HEK293 (cell line): ENCODE data around the gene TMEM88.

ENCODE experiments used
- CTCF ChIP-seq: fragments of 450-650 bp; formaldehyde crosslinking; IDR thresholded peaks from 2 replicates; pipeline ENCODE4 v1.5.1; 2016; ENCODE audit warnings: missing biosample characterization, missing genetic modification characterization
- REPIN1 ChIP-seq: fragments of 450-650 bp; formaldehyde crosslinking; IDR thresholded peaks from 2 replicates; pipeline ENCODE4 v1.5.1; 2017; ENCODE audit warnings: missing biosample characterization, missing genetic modification characterization, low read depth
- YY1 ChIP-seq: fragments of 450-650 bp; formaldehyde crosslinking; IDR thresholded peaks from 2 replicates; pipeline ENCODE4 v1.5.1; 2018; ENCODE audit warnings: missing biosample characterization, missing genetic modification characterization
- ZBTB7A ChIP-seq: fragments of 450-650 bp; formaldehyde crosslinking; IDR thresholded peaks from 2 replicates; pipeline ENCODE4 v1.5.1; 2016; ENCODE audit warnings: low read depth, missing biosample characterization, missing genetic modification characterization
- ZNF121 ChIP-seq: fragments of 450-650 bp; formaldehyde crosslinking; IDR thresholded peaks from 2 replicates; pipeline ENCODE4 v1.5.1; 2016; ENCODE audit warnings: missing biosample characterization, missing genetic modification characterization
- ZNF132 ChIP-seq: fragments of 450-650 bp; formaldehyde crosslinking; IDR thresholded peaks from 2 replicates; pipeline ENCODE4 v1.5.1; 2017; ENCODE audit warnings: missing biosample characterization, missing genetic modification characterization, borderline replicate concordance
- ZNF501 ChIP-seq: fragments of 450-650 bp; formaldehyde crosslinking; IDR thresholded peaks from 2 replicates; pipeline ENCODE4 v1.5.1; 2016; ENCODE audit warnings: missing biosample characterization, missing genetic modification characterization
- ZNF530 ChIP-seq: fragments of 450-650 bp; formaldehyde crosslinking; IDR thresholded peaks from 2 replicates; pipeline ENCODE4 v1.5.1; 2016; ENCODE audit warnings: low read depth, missing biosample characterization, missing genetic modification characterization
- ZNF558 ChIP-seq: fragments of 450-650 bp; formaldehyde crosslinking; IDR thresholded peaks from 2 replicates; pipeline ENCODE4 v1.5.1; 2016; ENCODE audit warnings: missing biosample characterization, missing genetic modification characterization
- ZNF701 ChIP-seq: fragments of 450-650 bp; formaldehyde crosslinking; IDR thresholded peaks from 2 replicates; pipeline ENCODE4 v1.5.1; 2016; ENCODE audit warnings: missing biosample characterization, missing genetic modification characterization
- ZNF707 ChIP-seq: fragments of 450-650 bp; formaldehyde crosslinking; IDR thresholded peaks from 2 replicates; pipeline ENCODE4 v1.5.1; 2016; ENCODE audit warnings: missing biosample characterization, missing genetic modification characterization

GRCh38 chr17:7839876-7840261 lies 15.0 kb upstream of the TMEM88 start:
- no peak for TF ChIP-seq CTCF
- no peak for TF ChIP-seq ZNF132 (tag by site-specific recombination)
- no peak for TF ChIP-seq ZNF121
- no peak for TF ChIP-seq ZNF707 (tag by site-specific recombination)
- TF ChIP-seq ZNF530 (tag by site-specific recombination) = no peak
- no peak for TF ChIP-seq ZBTB7A
- no peak for TF ChIP-seq ZNF701 (tag by site-specific recombination)
- TF ChIP-seq ZNF558 (tag by site-specific recombination) = no peak
- TF ChIP-seq YY1 = no peak
- TF ChIP-seq REPIN1 (tag by site-specific recombination) = no peak
- TF ChIP-seq ZNF501 = no peak
